ENCODE results near the gene IMPG2.

DNA sequence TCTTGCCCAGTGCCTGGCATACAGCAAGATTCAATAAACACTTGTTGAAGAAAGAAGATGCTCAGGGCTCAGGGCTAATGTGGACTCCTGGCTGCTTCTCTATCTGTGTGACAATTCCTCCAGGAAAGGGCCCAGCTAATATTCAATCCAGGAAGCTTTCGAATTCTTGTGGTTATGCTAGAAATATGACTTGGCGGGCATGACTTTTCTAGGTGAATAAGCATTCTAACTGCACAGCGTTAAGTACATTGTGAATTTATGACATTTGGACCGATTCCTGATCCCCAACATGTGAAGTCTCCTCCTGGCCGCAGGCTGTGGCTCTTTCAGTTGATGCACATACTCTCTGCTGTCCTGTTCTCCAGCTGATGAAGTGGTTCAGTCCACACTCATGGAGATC, 117.0 kb downstream of the IMPG2 start:
- TF ChIP-seq EZH2 (IDR thresholded peaks at IDR 0.05; ENCODE audit: borderline replicate concordance), result no peak
- TF ChIP-seq, protein P1, sequence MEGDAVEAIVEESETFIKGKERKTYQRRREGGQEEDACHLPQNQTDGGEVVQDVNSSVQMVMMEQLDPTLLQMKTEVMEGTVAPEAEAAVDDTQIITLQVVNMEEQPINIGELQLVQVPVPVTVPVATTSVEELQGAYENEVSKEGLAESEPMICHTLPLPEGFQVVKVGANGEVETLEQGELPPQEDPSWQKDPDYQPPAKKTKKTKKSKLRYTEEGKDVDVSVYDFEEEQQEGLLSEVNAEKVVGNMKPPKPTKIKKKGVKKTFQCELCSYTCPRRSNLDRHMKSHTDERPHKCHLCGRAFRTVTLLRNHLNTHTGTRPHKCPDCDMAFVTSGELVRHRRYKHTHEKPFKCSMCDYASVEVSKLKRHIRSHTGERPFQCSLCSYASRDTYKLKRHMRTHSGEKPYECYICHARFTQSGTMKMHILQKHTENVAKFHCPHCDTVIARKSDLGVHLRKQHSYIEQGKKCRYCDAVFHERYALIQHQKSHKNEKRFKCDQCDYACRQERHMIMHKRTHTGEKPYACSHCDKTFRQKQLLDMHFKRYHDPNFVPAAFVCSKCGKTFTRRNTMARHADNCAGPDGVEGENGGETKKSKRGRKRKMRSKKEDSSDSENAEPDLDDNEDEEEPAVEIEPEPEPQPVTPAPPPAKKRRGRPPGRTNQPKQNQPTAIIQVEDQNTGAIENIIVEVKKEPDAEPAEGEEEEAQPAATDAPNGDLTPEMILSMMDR (IDR thresholded peaks at IDR 0.05; ENCODE audit: poor library complexity), result no peak

Data from hepatocyte (in vitro differentiated cells).